GM21390 (cell line): ENCODE measurements around the gene MLXIP.
"Not testable (repeated sequence)": the region's sequence is repeated elsewhere in the genome, so short reads cannot be mapped to it uniquely, and the experiment has no call there.

Source experiments
- ATAC-seq: cut with Tn5 transposase; IDR thresholded peaks from one replicate; pipeline ENCODE4 v1.9.1; 2021; ENCODE audit not compliant: unreplicated experiment

Gene MLXIP

GRCh38 chr12:122145505-122146330 lies 67.2 kb downstream of the MLXIP start:
- ATAC-seq, result no peak

GRCh38 chr12:122147514-122148290 lies 69.1 kb downstream of the MLXIP start:
- no peak for ATAC-seq

- no peak for ATAC-seq
Observed at GRCh38 chr12:122148657-122149056, 70.1 kb downstream of the MLXIP start.

- ATAC-seq, result no peak
Observed at GRCh38 chr12:122150127-122150681, 71.6 kb downstream of the MLXIP start.

- no peak for ATAC-seq
Observed at GRCh38 chr12:122152754-122153153, 74.2 kb downstream of the MLXIP start.

GRCh38 chr12:122155705-122156104 lies 77.1 kb downstream of the MLXIP start:
- no peak for ATAC-seq

GRCh38 chr12:122158700-122159285 lies 80.2 kb downstream of the MLXIP start:
- ATAC-seq, result no peak

GRCh38 chr12:122159882-122160281 lies 81.3 kb downstream of the MLXIP start:
- no peak for ATAC-seq

- ATAC-seq, result no peak
Observed at GRCh38 chr12:122160761-122161160, 82.2 kb downstream of the MLXIP start.

GRCh38 chr12:122161682-122162081 lies 83.1 kb downstream of the MLXIP start:
- no peak for ATAC-seq

- no peak for ATAC-seq
Observed at GRCh38 chr12:122162976-122163375, 84.4 kb downstream of the MLXIP start.

GRCh38 chr12:122166422-122167349 lies 88.1 kb downstream of the MLXIP start:
- no peak for ATAC-seq

- ATAC-seq, result no peak
Observed at GRCh38 chr12:122167356-122167925, 88.9 kb downstream of the MLXIP start.

- ATAC-seq, result no peak
Observed at GRCh38 chr12:122168492-122168891, 89.9 kb downstream of the MLXIP start.

GRCh38 chr12:122171399-122171798 lies 92.8 kb downstream of the MLXIP start:
- no peak for ATAC-seq

- no peak for ATAC-seq
Observed at GRCh38 chr12:122172262-122172939, 93.8 kb downstream of the MLXIP start.

GRCh38 chr12:122174155-122174845 lies 95.7 kb downstream of the MLXIP start, which contains the start of gene IL31:
IL31 (minus strand) TSS chr12:122174221; CDS start chr12:122174172, 49 bp downstream.
- ATAC-seq, result no peak

- ATAC-seq, result not testable (repeated sequence)
Observed at GRCh38 chr12:122176473-122176872, 97.9 kb downstream of the MLXIP start.
